ENCODE data around the gene KCNJ15. TPM values are rescaled to one million over a fixed set of nuclear protein-coding genes. Genes with fewer than 3 reads are reported as not detected.

The KCNJ15 gene
- total RNA-seq, 1 donor from 2014 or later = 2.2 TPM

GRCh38 chr21:38351176-38351959 is 94.6 kb downstream of the KCNJ15 start:
- Mint-ChIP-seq H3K36me3 (ENCODE audit: insufficient read depth) (no peaks in the 10 kb centered on the region), H3K27me3 (peaks cover 43% of the 10 kb centered on the region), H3K4me3 (ENCODE audit: low read depth) (no peak overlapping the region), H3K27ac (peak overlapping the region; percentile 65), H3K9me3 (ENCODE audit: low read depth) (no peaks in the 10 kb centered on the region), H3K4me1 (ENCODE audit: low read depth) (peaks cover 7% of the 10 kb centered on the region)
- DNase-seq (ENCODE audit: low spot score, unreplicated experiment) = no peak
- TF ChIP-seq CTCF (IDR thresholded peaks at IDR 0.05; ENCODE audit: unreplicated experiment) = no peak

- H3K4me1 Mint-ChIP-seq (ENCODE audit: low read depth) = peaks cover 7% of the 10 kb centered on the region
- H3K27ac Mint-ChIP-seq = no peak overlapping the region
- TF ChIP-seq CTCF (IDR thresholded peaks at IDR 0.05; ENCODE audit: unreplicated experiment) = no peak
- no peaks in the 10 kb centered on the region for H3K9me3 Mint-ChIP-seq (ENCODE audit: low read depth)
- no peak overlapping the region for H3K4me3 Mint-ChIP-seq (ENCODE audit: low read depth)
- peaks cover 44% of the 10 kb centered on the region for H3K27me3 Mint-ChIP-seq
- no peak for DNase-seq (ENCODE audit: low spot score, unreplicated experiment)
- H3K36me3 Mint-ChIP-seq (ENCODE audit: insufficient read depth) = no peaks in the 10 kb centered on the region
Observed at GRCh38 chr21:38351961-38352521, 95.2 kb downstream of the KCNJ15 start.

- H3K9me3 Mint-ChIP-seq (ENCODE audit: low read depth) = no peaks in the 10 kb centered on the region
- DNase-seq (ENCODE audit: low spot score, unreplicated experiment) = peak; percentile 47
- H3K36me3 Mint-ChIP-seq (ENCODE audit: insufficient read depth) = no peaks in the 10 kb centered on the region
- no peak overlapping the region for H3K27ac Mint-ChIP-seq
- peaks cover 43% of the 10 kb centered on the region for H3K27me3 Mint-ChIP-seq
- peak; percentile 77 for TF ChIP-seq CTCF (IDR thresholded peaks at IDR 0.05; ENCODE audit: unreplicated experiment)
- no peak overlapping the region for H3K4me3 Mint-ChIP-seq (ENCODE audit: low read depth)
- H3K4me1 Mint-ChIP-seq (ENCODE audit: low read depth) = peaks cover 7% of the 10 kb centered on the region
Observed at GRCh38 chr21:38352536-38353219, 95.9 kb downstream of the KCNJ15 start.

- no peak overlapping the region for H3K27ac Mint-ChIP-seq
- no peaks in the 10 kb centered on the region for H3K9me3 Mint-ChIP-seq (ENCODE audit: low read depth)
- H3K4me3 Mint-ChIP-seq (ENCODE audit: low read depth) = no peak overlapping the region
- no peak for TF ChIP-seq CTCF (IDR thresholded peaks at IDR 0.05; ENCODE audit: unreplicated experiment)
- H3K4me1 Mint-ChIP-seq (ENCODE audit: low read depth) = peaks cover 5% of the 10 kb centered on the region
- DNase-seq (ENCODE audit: low spot score, unreplicated experiment) = no peak
- peaks cover 48% of the 10 kb centered on the region for H3K27me3 Mint-ChIP-seq
- no peaks in the 10 kb centered on the region for H3K36me3 Mint-ChIP-seq (ENCODE audit: insufficient read depth)
Observed at GRCh38 chr21:38354231-38354630, 97.4 kb downstream of the KCNJ15 start.

GRCh38 chr21:38354746-38355145 is 98.0 kb downstream of the KCNJ15 start:
- peaks cover 5% of the 10 kb centered on the region for H3K4me1 Mint-ChIP-seq (ENCODE audit: low read depth)
- no peaks in the 10 kb centered on the region for H3K36me3 Mint-ChIP-seq (ENCODE audit: insufficient read depth)
- H3K9me3 Mint-ChIP-seq (ENCODE audit: low read depth) = no peaks in the 10 kb centered on the region
- H3K27me3 Mint-ChIP-seq = peaks cover 51% of the 10 kb centered on the region
- H3K27ac Mint-ChIP-seq = no peak overlapping the region
- no peak for TF ChIP-seq CTCF (IDR thresholded peaks at IDR 0.05; ENCODE audit: unreplicated experiment)
- no peak overlapping the region for H3K4me3 Mint-ChIP-seq (ENCODE audit: low read depth)
- DNase-seq (ENCODE audit: low spot score, unreplicated experiment) = no peak
